ENCODE measurements around the gene POC1A. TPM values are rescaled to one million over a fixed set of nuclear protein-coding genes. Genes with fewer than 3 reads are reported as not detected.

Gene POC1A
- total RNA-seq, 1 donor: 1.8 TPM

DNA sequence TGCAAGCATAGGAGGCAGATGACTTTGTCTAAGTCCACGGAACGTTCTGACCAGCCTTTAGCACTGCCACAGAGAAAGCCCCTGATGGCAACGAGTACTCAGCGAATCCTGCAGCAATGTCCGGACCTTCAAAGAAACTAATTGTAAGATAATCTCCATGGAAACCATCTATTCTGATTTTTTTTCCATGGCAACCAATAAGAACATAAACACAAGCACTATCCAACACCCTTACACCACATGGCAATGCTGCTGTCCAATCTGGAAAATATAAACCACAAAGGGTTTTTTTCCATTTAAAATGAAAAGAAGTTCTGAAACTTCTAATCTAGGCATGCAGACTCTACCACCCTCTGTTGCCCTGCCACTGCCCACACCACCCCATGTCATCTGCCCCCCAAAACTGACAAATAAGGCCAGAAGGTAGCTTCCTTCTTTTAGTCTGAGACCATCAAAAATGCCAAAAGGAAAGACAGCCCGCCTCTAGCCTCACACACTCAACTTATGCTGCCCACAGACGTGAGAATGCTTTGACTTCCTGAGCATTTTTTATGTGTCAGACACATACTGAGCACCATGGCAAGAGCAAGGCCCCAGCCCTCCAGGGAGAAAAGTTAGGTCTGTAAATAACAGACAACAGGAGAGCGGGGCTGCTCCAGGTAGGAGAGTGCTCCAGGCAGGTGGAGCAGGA lies 44.5 kb downstream of the POC1A start:
- DNase-seq (ENCODE audit: insufficient read length, low spot score, missing footprints): peak; percentile 55
- no peaks in the 10 kb centered on the region for H3K27me3 ChIP-seq (ENCODE audit: insufficient read depth, low read length)

DNA sequence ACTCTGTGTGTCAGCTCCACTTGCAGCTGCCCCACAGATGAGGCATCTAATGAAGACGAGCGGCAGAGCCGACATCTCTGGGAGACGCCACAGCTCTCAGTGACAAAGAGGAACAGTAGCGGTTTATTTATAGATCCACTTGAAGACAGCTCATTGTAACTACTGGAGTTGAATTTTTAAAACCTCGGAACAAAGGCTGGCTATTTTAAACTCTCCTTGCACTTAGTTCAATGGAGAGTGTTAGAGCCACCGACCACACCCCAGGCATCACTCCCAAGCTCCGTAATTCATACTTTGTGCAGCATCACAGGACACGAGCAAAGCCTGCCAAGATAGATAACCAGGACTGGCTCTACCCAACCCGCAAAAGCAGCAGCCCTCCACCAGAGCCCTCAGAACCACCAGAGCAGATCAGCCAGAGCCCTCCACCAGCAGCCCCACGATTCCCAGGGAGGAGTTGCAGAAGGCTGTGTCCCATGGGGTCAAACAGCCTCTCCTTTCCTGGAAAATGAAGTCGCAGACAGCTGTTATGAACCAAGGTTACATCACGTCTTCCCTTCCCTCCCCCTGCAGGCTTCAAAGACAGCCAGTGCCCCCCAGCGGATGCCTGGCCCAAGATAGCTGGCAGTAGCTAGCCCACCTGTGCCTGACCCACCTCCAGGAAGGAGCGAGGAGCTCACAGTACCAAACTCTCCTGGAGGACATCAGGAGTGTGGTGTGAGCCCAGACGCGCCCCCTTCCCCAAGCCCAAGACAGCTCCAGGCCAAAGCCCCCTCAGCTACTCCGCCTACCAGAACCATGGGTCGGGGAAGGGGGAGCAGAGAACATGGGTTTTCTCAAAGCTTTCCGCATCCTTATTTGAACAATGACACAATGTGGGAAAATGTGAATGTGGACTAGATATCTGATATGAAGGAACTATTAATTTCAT lies 45.7 kb downstream of the POC1A start:
- Histone ChIP-seq H4K20me1 (ENCODE audit: insufficient read depth, low read length) (no peaks in the 10 kb centered on the region), H3K79me2 (ENCODE audit: insufficient read depth, low read length) (no peaks in the 10 kb centered on the region), H3K4me2 (ENCODE audit: insufficient read depth, low read length) (no peak overlapping the region), H2AFZ (ENCODE audit: low read length) (peak overlapping the region; percentile 25), H3K9me3 (ENCODE audit: low read depth, low read length) (no peaks in the 10 kb centered on the region), H3K36me3 (ENCODE audit: insufficient read depth, low read length) (peaks cover 2% of the 10 kb centered on the region), H3K4me1 (ENCODE audit: insufficient read depth, low read length) (no peaks in the 10 kb centered on the region), H3K4me3 (ENCODE audit: insufficient read depth, low read length) (no peak overlapping the region), H3K27me3 (ENCODE audit: insufficient read depth, low read length) (no peaks in the 10 kb centered on the region), H3K27ac (ENCODE audit: low read depth, low read length) (no peak overlapping the region)
- TF ChIP-seq, protein P1, sequence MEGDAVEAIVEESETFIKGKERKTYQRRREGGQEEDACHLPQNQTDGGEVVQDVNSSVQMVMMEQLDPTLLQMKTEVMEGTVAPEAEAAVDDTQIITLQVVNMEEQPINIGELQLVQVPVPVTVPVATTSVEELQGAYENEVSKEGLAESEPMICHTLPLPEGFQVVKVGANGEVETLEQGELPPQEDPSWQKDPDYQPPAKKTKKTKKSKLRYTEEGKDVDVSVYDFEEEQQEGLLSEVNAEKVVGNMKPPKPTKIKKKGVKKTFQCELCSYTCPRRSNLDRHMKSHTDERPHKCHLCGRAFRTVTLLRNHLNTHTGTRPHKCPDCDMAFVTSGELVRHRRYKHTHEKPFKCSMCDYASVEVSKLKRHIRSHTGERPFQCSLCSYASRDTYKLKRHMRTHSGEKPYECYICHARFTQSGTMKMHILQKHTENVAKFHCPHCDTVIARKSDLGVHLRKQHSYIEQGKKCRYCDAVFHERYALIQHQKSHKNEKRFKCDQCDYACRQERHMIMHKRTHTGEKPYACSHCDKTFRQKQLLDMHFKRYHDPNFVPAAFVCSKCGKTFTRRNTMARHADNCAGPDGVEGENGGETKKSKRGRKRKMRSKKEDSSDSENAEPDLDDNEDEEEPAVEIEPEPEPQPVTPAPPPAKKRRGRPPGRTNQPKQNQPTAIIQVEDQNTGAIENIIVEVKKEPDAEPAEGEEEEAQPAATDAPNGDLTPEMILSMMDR (IDR thresholded peaks at IDR 0.05; ENCODE audit: extremely low read depth, low read depth, low read length): no peak
- DNase-seq (ENCODE audit: insufficient read length, low spot score, missing footprints): peak; percentile 57

More for the DNA sequence above, 44.5 kb downstream of the POC1A start:
- Histone ChIP-seq H3K27ac (ENCODE audit: low read depth, low read length) (no peak overlapping the region), H3K4me3 (ENCODE audit: insufficient read depth, low read length) (no peak overlapping the region), H3K4me1 (ENCODE audit: insufficient read depth, low read length) (no peaks in the 10 kb centered on the region), H3K4me2 (ENCODE audit: insufficient read depth, low read length) (no peak overlapping the region), H2AFZ (ENCODE audit: low read length) (no peak overlapping the region), H3K79me2 (ENCODE audit: insufficient read depth, low read length) (no peaks in the 10 kb centered on the region), H3K36me3 (ENCODE audit: insufficient read depth, low read length) (peaks cover 2% of the 10 kb centered on the region), H3K9me3 (ENCODE audit: low read depth, low read length) (no peaks in the 10 kb centered on the region), H4K20me1 (ENCODE audit: insufficient read depth, low read length) (no peaks in the 10 kb centered on the region)
- TF ChIP-seq, protein P1 (IDR thresholded peaks at IDR 0.05; ENCODE audit: extremely low read depth, low read depth, low read length): no peak

- Histone ChIP-seq H3K36me3 (ENCODE audit: insufficient read depth, low read length) (peaks cover 2% of the 10 kb centered on the region), H3K79me2 (ENCODE audit: insufficient read depth, low read length) (no peaks in the 10 kb centered on the region), H3K4me1 (ENCODE audit: insufficient read depth, low read length) (no peaks in the 10 kb centered on the region), H4K20me1 (ENCODE audit: insufficient read depth, low read length) (no peaks in the 10 kb centered on the region), H3K9me3 (ENCODE audit: low read depth, low read length) (no peaks in the 10 kb centered on the region), H3K4me3 (ENCODE audit: insufficient read depth, low read length) (no peak overlapping the region), H3K27ac (ENCODE audit: low read depth, low read length) (no peak overlapping the region), H3K27me3 (ENCODE audit: insufficient read depth, low read length) (no peaks in the 10 kb centered on the region), H2AFZ (ENCODE audit: low read length) (no peak overlapping the region), H3K4me2 (ENCODE audit: insufficient read depth, low read length) (no peak overlapping the region)
- TF ChIP-seq, protein P1 (IDR thresholded peaks at IDR 0.05; ENCODE audit: extremely low read depth, low read depth, low read length): no peak
- no peak for DNase-seq (ENCODE audit: insufficient read length, low spot score, missing footprints)
Measured at GRCh38 chr3:52106951-52107611, 47.1 kb downstream of the POC1A start.
